ENCODE data around the gene TRERF1. TPM values are rescaled to one million over a fixed set of nuclear protein-coding genes. Genes with fewer than 3 reads are reported as not detected.

Gene TRERF1
- total and polyA plus RNA-seq, 2 of the 4 experiments (the other 2 are of a cell fraction): 6.3 to 9.9 TPM

GRCh38 chr6:42276034-42276890, 175.5 kb downstream of the TRERF1 start:
- peak overlapping the region; percentile 22 for H2BK5ac ChIP-seq (ENCODE audit: low read depth, low read length, poor library complexity, severe bottlenecking)
- H2BK15ac ChIP-seq (ENCODE audit: low read depth, low read length): peak overlapping the region; percentile 7; the same call in 1 of the 3 replicates
- peak overlapping the region; percentile 56 for H2AFZ ChIP-seq (replicated peaks; ENCODE audit: low read length, poor library complexity)
- BruUV-seq (replicated peaks): no TSS peak
- H3K27me3 ChIP-seq (ENCODE audit: control insufficient read depth, insufficient read depth, low read length): no peaks in the 10 kb centered on the region
- peak overlapping the region; percentile 62 for H3K4ac ChIP-seq (ENCODE audit: low read depth, low read length)
- H2BK120ac ChIP-seq (ENCODE audit: low read depth, low read length): peak overlapping the region; percentile 70; the same call in 1 of the 2 replicates
- 40% methylated on average over 1 of the region's 13 CpGs; no CpG with 5 or more reads in 1 of the 2 experiments for WGBS, 2 experiments (ENCODE audit: extremely low coverage in 2 of 2, insufficient read length in 1 of 2)
- H3K18ac ChIP-seq (ENCODE audit: low read depth, low read length): peak overlapping the region; percentile 27; the same call in 1 of the 2 replicates
- peaks cover 47% of the 10 kb centered on the region for H3K4me1 ChIP-seq (ENCODE audit: control insufficient read depth, insufficient read depth, low read length)
- dilution Hi-C loops (cut with HindIII; ENCODE audit: low sequenced_read_pairs, unreplicated experiment) (no loop called here), intact Hi-C loops (cut with micrococcal nuclease) (no loop called here), in situ Hi-C loops (cut with MboI; ENCODE audit: low sequenced_read_pairs) (no loop called here)
- peak overlapping the region; percentile 37 for H4K91ac ChIP-seq (ENCODE audit: insufficient read depth, low read depth, low read length)
- peaks cover 31 to 81% of the 10 kb centered on the region in 2 experiments for H3K79me1 ChIP-seq (ENCODE audit: low read depth in 1 of 2, low read length in 2 of 2)
- peaks cover 43% of the 10 kb centered on the region for H3K9me1 ChIP-seq (ENCODE audit: insufficient read depth, low read length)
- H3K4me3 ChIP-seq (ENCODE audit: insufficient read depth, low read depth, low read length): no peak overlapping the region
- H4K5ac ChIP-seq (ENCODE audit: low read depth, low read length): peak overlapping the region; percentile 58; the same call in 1 of the 2 replicates
- POLR2A ChIA-PET (ENCODE audit: unreplicated experiment): no interaction called here
- ATAC-seq (ENCODE audit: low read depth): peak; percentile 31
- peak overlapping the region; percentile 77; the same call in 1 of the 2 replicates for H3K27ac ChIP-seq (ENCODE audit: insufficient read depth, low read length)
- CTCF ChIA-PET: interaction anchor here (0.6 kb wide), 1 partner anchor 1913 kb away, joined by 3 read pairs; no protein-coding TSS in a partner anchor
- H2AK5ac ChIP-seq (ENCODE audit: low read depth, low read length): peak overlapping the region; percentile 30; the same call in 1 of the 2 replicates
- TF ChIP-seq MXI1 (IDR thresholded peaks at IDR 0.05; ENCODE audit: borderline replicate concordance, low read depth, low read length) (no peak), SMC3 (IDR thresholded peaks at IDR 0.05; ENCODE audit: low read depth, low read length) (no peak), NFE2L2 (IDR thresholded peaks at IDR 0.05; ENCODE audit: low read depth, low read length) (no peak), MAZ (IDR thresholded peaks at IDR 0.05; ENCODE audit: borderline replicate concordance, low read depth, low read length) (no peak), CTCF (conservative IDR thresholded peaks at IDR 0.05; ENCODE audit: low read depth, low read length) (no peak)
- H4K8ac ChIP-seq (ENCODE audit: low read depth in 2 of 2, low read length in 2 of 2): peak overlapping the region; percentile 24 to 37; a peak in 3 of 4 replicates
- H3K23ac ChIP-seq (ENCODE audit: low read depth, low read length): peak overlapping the region; percentile 6
- H3K56ac ChIP-seq (ENCODE audit: extremely low read depth, insufficient read depth, low read length): no peak overlapping the region
- H3K14ac ChIP-seq (replicated peaks; ENCODE audit: low read depth, low read length): peak overlapping the region; percentile 50
- H3K9ac ChIP-seq (ENCODE audit: low read depth, low read length): peak overlapping the region; percentile 21; the same call in 1 of the 2 replicates
- no peaks in the 10 kb centered on the region for H4K20me1 ChIP-seq (ENCODE audit: insufficient read depth, low read length)
- peak overlapping the region; percentile 36; the same call in 1 of the 2 replicates for H2BK20ac ChIP-seq (ENCODE audit: low read depth, low read length)
- peaks cover 3% of the 10 kb centered on the region; the same call in 1 of the 2 replicates for H3K36me3 ChIP-seq (ENCODE audit: control insufficient read depth, insufficient read depth, low read length)
- H3K9me3 ChIP-seq (ENCODE audit: control insufficient read depth, insufficient read depth, low read length): no peaks in the 10 kb centered on the region
- no peak for DNase-seq
- H2AK9ac ChIP-seq (replicated peaks; ENCODE audit: low read depth, low read length, poor library complexity): peak overlapping the region; percentile 79
- H3K4me2 ChIP-seq (ENCODE audit: low read depth, low read length): peak overlapping the region; percentile 13; the same call in 1 of the 2 replicates

All from IMR-90 (cell line).